ENCODE results near the gene C19orf33.

The C19orf33 gene

DNA sequence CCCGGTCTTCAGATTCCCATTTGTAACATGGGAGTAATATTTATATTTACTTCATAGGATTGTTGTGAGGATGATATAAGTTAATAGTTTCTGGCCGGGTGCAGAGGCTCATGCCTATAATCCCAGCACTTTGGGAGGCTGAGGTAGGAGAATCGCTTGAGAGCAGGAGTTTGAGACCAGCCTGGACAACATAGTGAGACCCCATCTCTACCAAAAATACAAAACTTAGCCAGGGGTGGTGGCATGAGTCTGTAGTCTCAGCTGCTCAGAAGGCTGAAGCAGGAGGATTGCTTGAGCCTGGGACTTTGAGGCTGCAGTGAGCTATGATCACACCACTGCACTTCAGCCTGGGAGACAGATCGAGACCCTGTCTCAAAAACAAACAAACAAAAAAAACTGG is 42.8 kb downstream of the C19orf33 start:
- no peak for DNase-seq

DNA sequence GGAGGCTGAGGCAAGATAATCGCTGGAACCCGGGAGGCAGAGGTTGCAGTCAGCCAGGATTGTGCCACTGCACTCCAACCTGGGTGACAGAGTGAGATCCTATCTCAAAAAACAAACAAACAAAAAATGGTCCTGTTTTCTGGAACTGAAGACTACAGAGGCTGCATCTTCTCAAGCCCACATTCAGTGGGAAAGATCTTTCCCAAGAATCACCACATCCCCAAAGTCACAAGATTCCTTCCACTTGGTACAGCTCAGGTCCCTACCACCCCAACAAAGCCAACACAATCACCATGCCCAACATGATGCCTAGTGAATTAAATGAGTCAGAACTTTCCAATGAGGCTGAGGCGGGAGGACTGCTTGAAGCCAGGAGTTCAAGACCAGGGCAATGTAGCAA is 46.8 kb downstream of the C19orf33 start:
- no peak for DNase-seq

DNA sequence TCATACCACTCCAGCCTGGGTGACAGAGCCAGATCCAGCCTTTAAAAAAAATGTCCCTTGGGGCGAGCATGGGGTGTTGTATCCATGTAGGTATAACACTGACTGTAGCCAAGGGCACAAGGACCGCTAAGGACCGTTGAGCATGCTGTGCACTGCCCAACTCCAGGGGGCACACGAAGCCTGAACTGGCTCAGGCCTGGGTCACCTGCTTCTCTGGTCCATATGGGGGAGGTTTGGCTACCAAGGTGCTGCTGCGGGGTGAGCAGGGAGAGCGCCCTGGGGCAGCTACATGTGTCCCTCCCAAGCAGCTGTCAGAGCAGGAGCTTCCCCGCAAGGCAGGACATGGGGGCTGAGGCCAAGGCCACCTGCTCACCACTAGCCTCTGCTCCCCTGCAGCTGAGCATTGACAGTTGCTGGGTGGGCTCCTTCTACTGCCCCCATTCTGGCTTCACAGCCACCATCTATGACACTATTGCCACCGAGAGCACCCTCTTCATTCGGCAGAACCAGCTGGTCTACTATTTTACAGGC is 47.9 kb downstream of the C19orf33 start:
- DNase-seq = no peak

DNA sequence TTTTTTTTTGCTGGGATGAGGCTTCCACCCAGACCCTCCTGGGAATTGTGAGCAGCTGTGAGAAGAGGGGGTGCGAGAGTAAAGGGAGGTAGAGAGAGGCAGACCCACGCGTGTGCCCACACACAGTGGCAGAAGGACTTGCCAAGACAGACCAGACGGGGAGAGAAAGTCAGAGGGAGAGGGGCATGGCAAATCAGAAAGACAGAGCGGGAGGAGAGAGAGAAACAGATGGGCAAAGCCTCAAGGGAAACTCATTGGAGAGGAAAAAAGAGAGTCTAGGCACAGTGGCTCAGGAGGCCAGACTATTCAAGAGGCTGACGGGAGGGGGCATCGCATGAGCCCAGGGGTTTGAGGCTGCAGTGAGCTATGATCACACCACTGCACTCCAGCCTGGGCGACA is 48.6 kb downstream of the C19orf33 start:
- no peak for DNase-seq

Data from activated CD4-positive, alpha-beta T cell treated with anti-CD3 and anti-CD28 coated beads, Interleukin-2, amount 50 U/mL, for 48 hours (primary cell).